Naive thymus-derived CD4-positive, alpha-beta T cell (primary cell): Measurements from ENCODE around the gene PPARG. TPM values are rescaled to one million over a fixed set of nuclear protein-coding genes. Genes with fewer than 3 reads are reported as not detected.
"Not testable (repeated sequence)": the region's sequence is repeated elsewhere in the genome, so short reads cannot be mapped to it uniquely, and the experiment has no call there.

Experiments
- ATAC-seq: fragments of 150-1000 bp; cut with Tn5 transposase; 2 replicates; pipeline ENCODE4 v1.10.0; 2021; ENCODE audit warnings: mild to moderate bottlenecking, moderate library complexity
- CTCF ChIA-PET: fragments of 350-600 bp; sonication (Branson Sonifier 250); formaldehyde crosslinking; loops from one replicate; lab custom pipeline; 2021; ENCODE audit warnings: antibody characterized with exemption; lab: Charles Lee
- POLR2A ChIA-PET: fragments of 350-600 bp; sonication (Branson Sonifier 250); formaldehyde crosslinking; loops from one replicate; lab custom pipeline; 2021; ENCODE audit warnings: antibody characterized with exemption, inconsistent platforms; lab: Charles Lee
- DNase-seq, 9 donors: peaks; one replicate each; pipeline versions ENCODE4 v3.0.0 to v3.0.0-alpha.2; 2020 to 2022; ENCODE audit warnings: mixed read lengths in 1 of 9
- H3K27ac ChIP-seq: one replicate; pipeline ENCODE4 v1.7.0; 2013; ENCODE audit warnings: mild to moderate bottlenecking, low read depth, low read length, moderate library complexity
- H3K27me3 ChIP-seq, 2 donors: one replicate each; pipeline ENCODE4 v1.7.0; 2013; ENCODE audit warnings: low read length in 2 of 2, mild to moderate bottlenecking in 2 of 2, moderate library complexity in 2 of 2; ENCODE audit not compliant: control insufficient read depth in 2 of 2, insufficient read depth in 2 of 2
- H3K36me3 ChIP-seq, 3 experiments: 1 replicate in 2 of 3; 2 replicates in 1 of 3; pipeline ENCODE4 v1.7.0; 2013; ENCODE audit warnings: low read length in 3 of 3, mild to moderate bottlenecking in 3 of 3, moderate library complexity in 1 of 3; ENCODE audit not compliant: insufficient read depth in 3 of 3, control insufficient read depth in 2 of 3
- H3K4me1 ChIP-seq, 2 donors: one replicate each; pipeline ENCODE4 v1.7.0; 2013; ENCODE audit warnings: low read length in 2 of 2, mild to moderate bottlenecking in 2 of 2, moderate library complexity in 1 of 2; ENCODE audit not compliant: control insufficient read depth in 2 of 2, insufficient read depth in 2 of 2
- H3K4me3 ChIP-seq: 2 replicates; pipeline ENCODE4 v1.7.0; 2013; ENCODE audit warnings: mild to moderate bottlenecking, low read length
- H3K9me3 ChIP-seq, 3 experiments: 1 replicate in 2 of 3; 2 replicates in 1 of 3; pipeline ENCODE4 v1.7.0; 2013; ENCODE audit warnings: low read length in 3 of 3; ENCODE audit not compliant: control insufficient read depth in 2 of 3
- H3K27ac Mint-ChIP-seq, 9 donors: one replicate each; pipeline ENCODE4 v1.8.0; 2020 to 2022; ENCODE audit warnings: mixed read lengths in 9 of 9, mild to moderate bottlenecking in 8 of 9, moderate library complexity in 5 of 9, inconsistent platforms in 2 of 9
- H3K27me3 Mint-ChIP-seq, 5 donors: one replicate each; pipeline ENCODE4 v1.8.0; 2021 to 2022; ENCODE audit warnings: mixed read lengths in 5 of 5, mild to moderate bottlenecking in 1 of 5
- H3K36me3 Mint-ChIP-seq, 5 donors: one replicate each; pipeline ENCODE4 v1.8.0; 2020 to 2022; ENCODE audit warnings: mixed read lengths in 5 of 5, mild to moderate bottlenecking in 3 of 5, inconsistent platforms in 1 of 5
- H3K4me1 Mint-ChIP-seq, 7 donors: one replicate each; pipeline ENCODE4 v1.8.0; 2020 to 2022; ENCODE audit warnings: mixed read lengths in 7 of 7, mild to moderate bottlenecking in 3 of 7, inconsistent platforms in 1 of 7
- H3K4me3 Mint-ChIP-seq, 10 donors: one replicate each; pipeline ENCODE4 v1.8.0; 2020 to 2022; ENCODE audit warnings: mild to moderate bottlenecking in 10 of 10, mixed read lengths in 10 of 10, moderate library complexity in 6 of 10, inconsistent platforms in 2 of 10
- H3K9me3 Mint-ChIP-seq, 11 donors: one replicate each; pipeline ENCODE4 v1.8.0; 2020 to 2022; ENCODE audit warnings: mixed read lengths in 11 of 11, mild to moderate bottlenecking in 4 of 11, inconsistent platforms in 1 of 11, moderate library complexity in 1 of 11
- intact Hi-C, 2 donors: fragments of 100-400 bp; cut with micrococcal nuclease; formaldehyde crosslinking; loops; one replicate each; pipeline ENCODE4 v1.15.1; 2023
- polyA plus RNA-seq, 2 donors: library from polyadenylated mRNA; unstranded; fragments of 300-500 nt; fragmentation: Illumina TruSeq; gene quantifications; one replicate each; pipeline ENCODE4 v1.2.3, GENCODE V29; 2021
- total RNA-seq, 6 experiments: library from RNA in 5 of 6; stranded (reverse) in 5 of 6; gene quantifications; 1 replicate in 5 of 6; 2 replicates in 1 of 6; pipeline ENCODE4 v1.2.3 and lab custom pipeline; 2021 to 2026

Gene PPARG
- total and polyA plus RNA-seq, 7 experiments from 2014 or later: 0.37 to 2.1 (median 0.51) TPM; not detected in 3

- DNase-seq (no peak), ATAC-seq (no peak)
- Histone ChIP-seq H3K36me3 (no peaks in the 10 kb centered on the region), H3K4me3 (no peak overlapping the region), H3K4me1 (peaks cover 0 to 11% of the 10 kb centered on the region in 2 donors), H3K27me3 (no peaks in the 10 kb centered on the region), H3K9me3 (no peaks in the 10 kb centered on the region), H3K27ac (no peak overlapping the region)
- H3K4me1 Mint-ChIP-seq: peaks cover 3 to 29% (median 21%) of the 10 kb centered on the region in 7 donors
- H3K27me3 Mint-ChIP-seq: no peaks in the 10 kb centered on the region
- POLR2A ChIA-PET: no interaction called here
- H3K4me3 Mint-ChIP-seq: no peak overlapping the region
- intact Hi-C loops: no loop called here
- peak overlapping the region in 1 of 9 donors; percentile 41 for H3K27ac Mint-ChIP-seq
- no peaks in the 10 kb centered on the region for H3K36me3 Mint-ChIP-seq
- H3K9me3 Mint-ChIP-seq: peaks cover 0 to 3% (median 0%) of the 10 kb centered on the region in 11 donors
- CTCF ChIA-PET: no interaction called here
Observed at GRCh38 chr3:12465151-12465835, 176.4 kb downstream of the PPARG start.

GRCh38 chr3:12465836-12466225 is 177.0 kb downstream of the PPARG start:
- CTCF ChIA-PET: no interaction called here
- H3K4me3 ChIP-seq: no peak overlapping the region

GRCh38 chr3:12467746-12468145 is 178.9 kb downstream of the PPARG start:
- Mint-ChIP-seq H3K4me1 (peaks cover under 1 to 18% (median 14%) of the 10 kb centered on the region in 7 donors), H3K36me3 (no peaks in the 10 kb centered on the region), H3K27me3 (peaks cover 0 to 3% (median 0%) of the 10 kb centered on the region in 5 donors), H3K4me3 (no peak overlapping the region), H3K9me3 (peaks cover 0 to 2% (median 0%) of the 10 kb centered on the region in 11 donors), H3K27ac (no peak overlapping the region)
- ChIA-PET CTCF (no interaction called here), POLR2A (no interaction called here)
- intact Hi-C loops: no loop called here
- Histone ChIP-seq H3K9me3 (no peaks in the 10 kb centered on the region), H3K27ac (no peak overlapping the region), H3K36me3 (no peaks in the 10 kb centered on the region), H3K27me3 (no peaks in the 10 kb centered on the region), H3K4me3 (no peak overlapping the region), H3K4me1 (peaks cover 0 to 3% of the 10 kb centered on the region in 2 donors)
- DNase-seq (no peak), ATAC-seq (no peak)

More at GRCh38 chr3:12465836-12466225, 177.0 kb downstream of the PPARG start:
- Histone ChIP-seq H3K27ac (no peak overlapping the region), H3K27me3 (no peaks in the 10 kb centered on the region), H3K9me3 (no peaks in the 10 kb centered on the region), H3K4me1 (peaks cover 0 to 11% of the 10 kb centered on the region in 2 donors), H3K36me3 (no peaks in the 10 kb centered on the region)
- POLR2A ChIA-PET: no interaction called here
- H3K36me3 Mint-ChIP-seq: no peaks in the 10 kb centered on the region
- H3K9me3 Mint-ChIP-seq: peaks cover 0 to 2% (median 0%) of the 10 kb centered on the region in 11 donors
- no peak overlapping the region for H3K4me3 Mint-ChIP-seq
- H3K4me1 Mint-ChIP-seq: peaks cover 5 to 28% (median 21%) of the 10 kb centered on the region in 7 donors
- DNase-seq: no peak
- no peaks in the 10 kb centered on the region for H3K27me3 Mint-ChIP-seq
- no peak overlapping the region for H3K27ac Mint-ChIP-seq
- no peak for ATAC-seq
- intact Hi-C loops: no loop called here

GRCh38 chr3:12468276-12468675 is 179.4 kb downstream of the PPARG start:
- Histone ChIP-seq H3K27ac (no peak overlapping the region), H3K9me3 (no peaks in the 10 kb centered on the region), H3K4me3 (no peak overlapping the region), H3K4me1 (no peaks in the 10 kb centered on the region), H3K36me3 (no peaks in the 10 kb centered on the region), H3K27me3 (no peaks in the 10 kb centered on the region)
- Mint-ChIP-seq H3K36me3 (no peaks in the 10 kb centered on the region), H3K4me3 (no peak overlapping the region), H3K27me3 (peaks cover 0 to 3% (median 0%) of the 10 kb centered on the region in 5 donors), H3K27ac (no peak overlapping the region), H3K4me1 (peaks cover 0 to 14% (median 10%) of the 10 kb centered on the region in 7 donors), H3K9me3 (peaks cover 0 to 2% (median 0%) of the 10 kb centered on the region in 11 donors)
- intact Hi-C loops: no loop called here
- peak; percentile 12 for ATAC-seq
- POLR2A ChIA-PET: no interaction called here
- CTCF ChIA-PET: interaction anchor here (1.4 kb wide), 1 partner anchor 12 kb away, joined by 3 read pairs; no protein-coding TSS in a partner anchor
- no peak for DNase-seq

DNA sequence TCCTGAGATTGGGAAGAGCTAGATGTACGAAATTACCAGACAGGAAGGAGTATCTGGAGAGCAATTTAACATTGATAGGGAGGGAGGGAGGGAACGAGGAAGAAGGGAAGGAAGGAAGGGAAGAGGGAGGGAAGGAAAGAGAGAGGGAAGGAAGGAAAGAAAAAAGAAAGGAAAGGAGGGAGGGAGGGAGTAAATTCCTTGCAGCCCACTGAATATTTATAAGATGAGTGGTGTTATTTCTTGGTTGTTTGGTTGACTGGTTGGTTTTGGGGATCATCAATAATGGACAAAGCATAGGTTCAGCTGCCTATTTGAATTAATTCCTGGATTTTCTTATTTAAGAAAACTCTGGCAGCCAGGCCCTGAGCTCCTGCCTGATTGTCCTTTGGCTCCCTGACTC is 179.9 kb downstream of the PPARG start:
- H3K27ac Mint-ChIP-seq: no peak overlapping the region
- POLR2A ChIA-PET: no interaction called here
- DNase-seq (no peak), ATAC-seq (no peak)
- peaks cover 0 to 2% (median 0%) of the 10 kb centered on the region in 11 donors for H3K9me3 Mint-ChIP-seq
- Histone ChIP-seq H3K36me3 (no peaks in the 10 kb centered on the region), H3K4me1 (no peaks in the 10 kb centered on the region), H3K4me3 (no peak overlapping the region), H3K27me3 (no peaks in the 10 kb centered on the region), H3K9me3 (no peaks in the 10 kb centered on the region), H3K27ac (no peak overlapping the region)
- H3K4me1 Mint-ChIP-seq: peaks cover 0 to 11% (median 7%) of the 10 kb centered on the region in 7 donors
- peaks cover 0 to 3% (median 0%) of the 10 kb centered on the region in 5 donors for H3K27me3 Mint-ChIP-seq
- H3K36me3 Mint-ChIP-seq: no peaks in the 10 kb centered on the region
- intact Hi-C loops: no loop called here
- no peak overlapping the region for H3K4me3 Mint-ChIP-seq
- CTCF ChIA-PET: interaction anchor here (1.4 kb wide), 1 partner anchor 11 kb away, joined by 3 read pairs; no protein-coding TSS in a partner anchor

DNA sequence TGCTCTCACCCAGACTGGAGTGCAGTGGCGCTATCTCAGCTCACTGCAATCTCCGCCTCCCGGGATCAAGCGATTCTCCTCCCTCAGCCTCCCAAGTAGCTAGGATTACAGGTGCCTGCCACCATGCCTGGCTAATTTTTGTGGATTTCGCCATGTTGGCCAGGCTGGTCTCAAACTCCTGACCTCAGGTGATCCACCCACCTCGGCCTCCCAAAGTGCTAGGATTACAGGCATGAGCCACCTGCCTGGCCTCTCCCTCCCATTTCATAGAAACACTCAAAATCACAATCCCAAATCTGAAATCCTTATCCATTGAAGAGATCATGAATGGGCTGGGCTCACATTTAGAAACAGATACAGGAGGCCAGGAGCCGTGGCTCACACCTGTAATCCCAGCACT is 180.4 kb downstream of the PPARG start:
- H3K4me1 Mint-ChIP-seq, H3K4me1 ChIP-seq, H3K9me3 ChIP-seq, H3K27me3 Mint-ChIP-seq, H3K4me3 ChIP-seq, H3K27me3 ChIP-seq, intact Hi-C loops, H3K4me3 Mint-ChIP-seq, ATAC-seq, H3K36me3 Mint-ChIP-seq, H3K27ac ChIP-seq, H3K36me3 ChIP-seq, DNase-seq, H3K27ac Mint-ChIP-seq, H3K9me3 Mint-ChIP-seq, POLR2A ChIA-PET: not testable (repeated sequence)
- CTCF ChIA-PET: interaction anchor here (1.4 kb wide), 1 partner anchor 11 kb away, joined by 3 read pairs; no protein-coding TSS in a partner anchor
